Liver (tissue), 9 donors: ENCODE results near the gene TACC3. TPM values are rescaled to one million over a fixed set of nuclear protein-coding genes. Genes with fewer than 3 reads are reported as not detected.

ENCODE experiments used
- DNase-seq: peaks from one replicate; pipeline ENCODE4 v3.0.0-alpha.2; 2017; ENCODE audit warnings: low spot score
- H3K27ac ChIP-seq, 2 donors: one replicate each; pipeline ENCODE4 v1.7.0; 2013; ENCODE audit warnings: inconsistent platforms in 2 of 2, low read length in 2 of 2, control low read depth in 1 of 2, low read depth in 1 of 2, mild to moderate bottlenecking in 1 of 2
- H3K27me3 ChIP-seq, 4 donors: one replicate each; pipeline versions ENCODE4 v1.6.1 to v1.7.0; 2013; ENCODE audit warnings: low read length in 3 of 4, inconsistent platforms in 1 of 4, mild to moderate bottlenecking in 1 of 4, moderate library complexity in 1 of 4; ENCODE audit not compliant: control insufficient read depth in 4 of 4, insufficient read depth in 4 of 4
- H3K36me3 ChIP-seq, 4 donors: one replicate each; pipeline versions ENCODE4 v1.6.1 to v1.7.0; 2013; ENCODE audit warnings: low read length in 3 of 4, mild to moderate bottlenecking in 3 of 4, low read depth in 1 of 4, moderate library complexity in 1 of 4; ENCODE audit not compliant: control insufficient read depth in 4 of 4, insufficient read depth in 3 of 4
- H3K4me1 ChIP-seq, 4 donors: one replicate each; pipeline versions ENCODE4 v1.6.1 to v1.7.0; 2013; ENCODE audit warnings: low read length in 3 of 4, mild to moderate bottlenecking in 3 of 4, moderate library complexity in 1 of 4; ENCODE audit not compliant: control insufficient read depth in 4 of 4, insufficient read depth in 4 of 4
- H3K4me3 ChIP-seq, 3 donors: one replicate each; pipeline versions ENCODE4 v1.6.1 to v1.7.0; 2013; ENCODE audit warnings: low read length in 3 of 3, control low read depth in 1 of 3, low read depth in 1 of 3, mild to moderate bottlenecking in 1 of 3
- H3K9ac ChIP-seq, 2 donors: one replicate each; pipeline ENCODE4 v1.7.0; 2013; ENCODE audit warnings: low read length in 2 of 2, mild to moderate bottlenecking in 2 of 2, moderate library complexity in 2 of 2, control low read depth in 1 of 2, low read depth in 1 of 2
- H3K9me3 ChIP-seq, 4 donors: one replicate each; pipeline versions ENCODE4 v1.6.1 to v1.7.0; 2013; ENCODE audit warnings: low read length in 3 of 4; ENCODE audit not compliant: control insufficient read depth in 4 of 4
- ATF3 ChIP-seq: IDR thresholded peaks from 2 replicates; pipeline ENCODE4 v1.6.1; 2016; ENCODE audit warnings: antibody characterized with exemption
- EGR1 ChIP-seq, 2 donors: IDR thresholded peaks; 2 replicates each; pipeline ENCODE4 v1.6.1; 2016 to 2018; ENCODE audit warnings: antibody characterized with exemption in 2 of 2, low read depth in 2 of 2
- FOXA1 ChIP-seq: IDR thresholded peaks from 2 replicates; pipeline ENCODE4 v1.6.1; 2016; ENCODE audit warnings: antibody characterized with exemption
- FOXA2 ChIP-seq: IDR thresholded peaks from 2 replicates; pipeline ENCODE4 v1.6.1; 2016; ENCODE audit warnings: antibody characterized with exemption
- GABPA ChIP-seq, 2 donors: IDR thresholded peaks in 1 of 2; conservative IDR thresholded peaks in 1 of 2; 2 replicates each; pipeline ENCODE4 v1.6.1; 2016; ENCODE audit warnings: antibody characterized with exemption in 2 of 2, mild to moderate bottlenecking in 1 of 2, moderate library complexity in 1 of 2
- HNF4G ChIP-seq: IDR thresholded peaks from 2 replicates; pipeline ENCODE4 v1.6.1; 2016; ENCODE audit warnings: antibody characterized with exemption
- JUND ChIP-seq, 2 donors: IDR thresholded peaks; 2 replicates each; pipeline ENCODE4 v1.6.1; 2016; ENCODE audit warnings: antibody characterized with exemption in 2 of 2
- NR2F2 ChIP-seq: IDR thresholded peaks from 2 replicates; pipeline ENCODE4 v1.6.1; 2016; ENCODE audit warnings: antibody characterized with exemption
- RAD21 ChIP-seq, 2 donors: IDR thresholded peaks; 2 replicates each; pipeline ENCODE4 v1.6.1; 2016; ENCODE audit warnings: antibody characterized with exemption in 2 of 2, mild to moderate bottlenecking in 2 of 2
- RXRA ChIP-seq, 2 donors: IDR thresholded peaks; 2 replicates each; pipeline ENCODE4 v1.6.1; 2017 to 2018; ENCODE audit warnings: antibody characterized with exemption in 2 of 2, mild to moderate bottlenecking in 1 of 2
- SP1 ChIP-seq: IDR thresholded peaks from 2 replicates; pipeline ENCODE4 v1.6.1; 2018; ENCODE audit warnings: antibody characterized with exemption, mild to moderate bottlenecking
- TAF1 ChIP-seq: conservative IDR thresholded peaks from 2 replicates; pipeline ENCODE4 v1.6.1; 2016; ENCODE audit warnings: antibody characterized with exemption, mild to moderate bottlenecking
- YY1 ChIP-seq: IDR thresholded peaks from 2 replicates; pipeline ENCODE4 v1.6.1; 2016; ENCODE audit warnings: antibody characterized with exemption, mild to moderate bottlenecking
- ZBTB33 ChIP-seq: IDR thresholded peaks from 2 replicates; pipeline ENCODE4 v1.6.1; 2016; ENCODE audit warnings: antibody characterized with exemption
- WGBS: extraction: QIAGEN DNeasy Blood & Tissue Kit; methylation state at CpG from one replicate; pipeline ENCODE4 v1.1.7; 2013; 5-methylcytosine and 5-hydroxymethylcytosine counted together
- polyA plus RNA-seq, 2 donors: library from polyadenylated mRNA; stranded (reverse) in 1 of 2; unstranded in 1 of 2; fragments of 200-250 nt in 1 of 2; fragments of >200 nt in 1 of 2; fragmentation: Nextera tagmentation in 1 of 2; extraction: Ambion mirVana in 1 of 2; gene quantifications; one replicate each; pipeline versions ENCODE4 v1.2.1 to v1.2.3, GENCODE V29; 2013 to 2015
- total RNA-seq, 2 donors: library from RNA; depleted of rRNA; stranded (reverse); fragments of >200 nt; gene quantifications; one replicate each; pipeline ENCODE4 v1.2.3, GENCODE V29; 2014
- TF ChIP-seq, protein P1 (sequence below): fragments of 150-350 bp; IDR thresholded peaks from 2 replicates; pipeline ENCODE4 v1.5.1; 2017; ENCODE audit warnings: improper control_type of control experiment, low read depth, low read length; ENCODE audit not compliant: missing input control
- TF ChIP-seq, protein P2 (sequence below): IDR thresholded peaks from 2 replicates; pipeline ENCODE4 v1.6.1; 2016; ENCODE audit warnings: antibody characterized with exemption, mild to moderate bottlenecking
- donor health status: healthy.
- donor health status: healthy.
- donor health status: healthy.
- donor health status: healthy.
- donor health status: healthy.

TACC3 gene
- total and polyA plus RNA-seq, 4 donors = 1.4 to 38.9 (median 5.5) TPM

DNA sequence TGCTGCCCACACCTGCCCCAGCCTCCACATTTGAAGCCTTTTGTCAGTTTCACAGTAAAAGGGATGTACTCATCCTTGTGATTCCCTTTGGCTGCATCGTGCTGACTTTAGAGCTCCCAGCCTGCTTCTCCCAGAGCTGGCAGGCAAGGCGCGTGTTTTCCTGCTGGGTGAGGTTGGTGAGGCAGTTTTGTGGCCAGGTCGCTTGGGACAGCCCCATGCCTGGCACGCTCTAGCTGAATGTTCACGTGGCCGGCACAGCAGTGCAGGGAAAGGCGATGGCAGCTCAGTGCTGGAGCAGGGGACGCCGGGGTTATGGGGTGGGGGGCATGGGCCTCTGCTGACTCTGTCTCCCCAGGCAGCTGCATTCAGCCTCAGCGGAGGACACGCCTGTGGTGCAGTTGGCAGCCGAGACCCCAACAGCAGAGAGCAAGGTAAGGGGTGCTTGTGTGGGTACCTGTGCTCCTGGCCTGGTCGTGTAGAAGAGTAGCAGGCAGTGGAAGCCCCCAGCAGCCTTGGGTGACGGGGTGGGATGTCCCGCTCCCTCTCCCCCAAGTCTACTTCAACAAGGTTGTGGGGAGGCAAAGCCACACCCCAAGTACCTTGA lies 9.3 kb downstream of the TACC3 start:
- 95% methylated on average over 16 of the region's 16 CpGs for WGBS
- no peak for TF ChIP-seq NR2F2
- no peak overlapping the region for H3K4me3 ChIP-seq
- H3K27ac ChIP-seq = no peak overlapping the region
- H3K9me3 ChIP-seq = no peaks in the 10 kb centered on the region
- DNase-seq = no peak
- peaks cover 0 to 6% (median 4%) of the 10 kb centered on the region in 4 donors for H3K36me3 ChIP-seq
- no peaks in the 10 kb centered on the region for H3K27me3 ChIP-seq
- H3K4me1 ChIP-seq = peaks cover 0 to 9% (median 0%) of the 10 kb centered on the region in 4 donors
- no peak overlapping the region for H3K9ac ChIP-seq

- TF ChIP-seq RAD21 (IDR thresholded peaks at IDR 0.05) (no peak), SP1 (no peak), EGR1 (IDR thresholded peaks at IDR 0.05; ENCODE audit: low read depth in 2 of 2) (no peak), ZBTB33 (no peak), HNF4G (no peak), YY1 (no peak), RXRA (IDR thresholded peaks at IDR 0.05) (no peak), ATF3 (no peak), GABPA (IDR thresholded peaks at IDR 0.05 in 1 of 2, conservative IDR thresholded peaks at IDR 0.05 in 1 of 2) (no peak), TAF1 (no peak), FOXA2 (no peak), FOXA1 (no peak), JUND (IDR thresholded peaks at IDR 0.05) (no peak)
- TF ChIP-seq, protein P1, sequence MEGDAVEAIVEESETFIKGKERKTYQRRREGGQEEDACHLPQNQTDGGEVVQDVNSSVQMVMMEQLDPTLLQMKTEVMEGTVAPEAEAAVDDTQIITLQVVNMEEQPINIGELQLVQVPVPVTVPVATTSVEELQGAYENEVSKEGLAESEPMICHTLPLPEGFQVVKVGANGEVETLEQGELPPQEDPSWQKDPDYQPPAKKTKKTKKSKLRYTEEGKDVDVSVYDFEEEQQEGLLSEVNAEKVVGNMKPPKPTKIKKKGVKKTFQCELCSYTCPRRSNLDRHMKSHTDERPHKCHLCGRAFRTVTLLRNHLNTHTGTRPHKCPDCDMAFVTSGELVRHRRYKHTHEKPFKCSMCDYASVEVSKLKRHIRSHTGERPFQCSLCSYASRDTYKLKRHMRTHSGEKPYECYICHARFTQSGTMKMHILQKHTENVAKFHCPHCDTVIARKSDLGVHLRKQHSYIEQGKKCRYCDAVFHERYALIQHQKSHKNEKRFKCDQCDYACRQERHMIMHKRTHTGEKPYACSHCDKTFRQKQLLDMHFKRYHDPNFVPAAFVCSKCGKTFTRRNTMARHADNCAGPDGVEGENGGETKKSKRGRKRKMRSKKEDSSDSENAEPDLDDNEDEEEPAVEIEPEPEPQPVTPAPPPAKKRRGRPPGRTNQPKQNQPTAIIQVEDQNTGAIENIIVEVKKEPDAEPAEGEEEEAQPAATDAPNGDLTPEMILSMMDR = no peak
- TF ChIP-seq, protein P2, sequence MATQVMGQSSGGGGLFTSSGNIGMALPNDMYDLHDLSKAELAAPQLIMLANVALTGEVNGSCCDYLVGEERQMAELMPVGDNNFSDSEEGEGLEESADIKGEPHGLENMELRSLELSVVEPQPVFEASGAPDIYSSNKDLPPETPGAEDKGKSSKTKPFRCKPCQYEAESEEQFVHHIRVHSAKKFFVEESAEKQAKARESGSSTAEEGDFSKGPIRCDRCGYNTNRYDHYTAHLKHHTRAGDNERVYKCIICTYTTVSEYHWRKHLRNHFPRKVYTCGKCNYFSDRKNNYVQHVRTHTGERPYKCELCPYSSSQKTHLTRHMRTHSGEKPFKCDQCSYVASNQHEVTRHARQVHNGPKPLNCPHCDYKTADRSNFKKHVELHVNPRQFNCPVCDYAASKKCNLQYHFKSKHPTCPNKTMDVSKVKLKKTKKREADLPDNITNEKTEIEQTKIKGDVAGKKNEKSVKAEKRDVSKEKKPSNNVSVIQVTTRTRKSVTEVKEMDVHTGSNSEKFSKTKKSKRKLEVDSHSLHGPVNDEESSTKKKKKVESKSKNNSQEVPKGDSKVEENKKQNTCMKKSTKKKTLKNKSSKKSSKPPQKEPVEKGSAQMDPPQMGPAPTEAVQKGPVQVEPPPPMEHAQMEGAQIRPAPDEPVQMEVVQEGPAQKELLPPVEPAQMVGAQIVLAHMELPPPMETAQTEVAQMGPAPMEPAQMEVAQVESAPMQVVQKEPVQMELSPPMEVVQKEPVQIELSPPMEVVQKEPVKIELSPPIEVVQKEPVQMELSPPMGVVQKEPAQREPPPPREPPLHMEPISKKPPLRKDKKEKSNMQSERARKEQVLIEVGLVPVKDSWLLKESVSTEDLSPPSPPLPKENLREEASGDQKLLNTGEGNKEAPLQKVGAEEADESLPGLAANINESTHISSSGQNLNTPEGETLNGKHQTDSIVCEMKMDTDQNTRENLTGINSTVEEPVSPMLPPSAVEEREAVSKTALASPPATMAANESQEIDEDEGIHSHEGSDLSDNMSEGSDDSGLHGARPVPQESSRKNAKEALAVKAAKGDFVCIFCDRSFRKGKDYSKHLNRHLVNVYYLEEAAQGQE = no peak
- peaks cover 0 to 7% (median 0%) of the 10 kb centered on the region in 4 donors for H3K4me1 ChIP-seq
- no peaks in the 10 kb centered on the region for H3K27me3 ChIP-seq
- H3K4me3 ChIP-seq = no peak overlapping the region
- peaks cover 0 to 9% (median 4%) of the 10 kb centered on the region in 4 donors for H3K36me3 ChIP-seq
- 96% methylated on average over 10 of the region's 10 CpGs for WGBS
- no peak overlapping the region for H3K9ac ChIP-seq
- DNase-seq = no peak
- H3K27ac ChIP-seq = no peak overlapping the region
- no peaks in the 10 kb centered on the region for H3K9me3 ChIP-seq
These were observed 9.9 kb downstream of the TACC3 start for GRCh38 chr4:1731180-1731579.
